GM12873 (cell line): ENCODE data around the gene ACOT13.

Source experiments
- TF ChIP-seq, protein P1 (sequence below): IDR thresholded peaks from 2 replicates; pipeline ENCODE4 v1.5.1; 2012; ENCODE audit warnings: low read depth, mild to moderate bottlenecking, moderate library complexity, low read length, control low read depth; ENCODE audit not compliant: insufficient read depth; ENCODE audit errors: missing control alignments

Gene ACOT13

DNA sequence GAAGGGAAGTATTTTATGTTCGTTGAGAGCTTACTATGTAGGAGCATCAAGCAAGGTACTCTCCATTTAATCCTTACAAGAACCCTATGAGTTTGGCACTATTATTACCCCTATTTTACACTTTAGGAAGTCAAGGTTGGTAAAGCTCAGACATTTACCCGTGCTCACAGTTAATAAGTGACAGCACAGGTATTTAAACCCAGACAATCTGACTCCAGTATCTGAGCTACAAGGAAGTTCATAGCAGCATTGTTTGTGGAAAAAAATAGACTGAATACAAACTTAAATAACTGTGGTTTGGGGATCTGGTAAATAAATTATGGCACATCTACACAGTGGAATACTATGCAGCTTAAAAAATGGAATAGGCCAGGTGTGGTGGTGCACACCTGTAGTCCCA is 86.7 kb downstream of the ACOT13 start:
- TF ChIP-seq, protein P1, sequence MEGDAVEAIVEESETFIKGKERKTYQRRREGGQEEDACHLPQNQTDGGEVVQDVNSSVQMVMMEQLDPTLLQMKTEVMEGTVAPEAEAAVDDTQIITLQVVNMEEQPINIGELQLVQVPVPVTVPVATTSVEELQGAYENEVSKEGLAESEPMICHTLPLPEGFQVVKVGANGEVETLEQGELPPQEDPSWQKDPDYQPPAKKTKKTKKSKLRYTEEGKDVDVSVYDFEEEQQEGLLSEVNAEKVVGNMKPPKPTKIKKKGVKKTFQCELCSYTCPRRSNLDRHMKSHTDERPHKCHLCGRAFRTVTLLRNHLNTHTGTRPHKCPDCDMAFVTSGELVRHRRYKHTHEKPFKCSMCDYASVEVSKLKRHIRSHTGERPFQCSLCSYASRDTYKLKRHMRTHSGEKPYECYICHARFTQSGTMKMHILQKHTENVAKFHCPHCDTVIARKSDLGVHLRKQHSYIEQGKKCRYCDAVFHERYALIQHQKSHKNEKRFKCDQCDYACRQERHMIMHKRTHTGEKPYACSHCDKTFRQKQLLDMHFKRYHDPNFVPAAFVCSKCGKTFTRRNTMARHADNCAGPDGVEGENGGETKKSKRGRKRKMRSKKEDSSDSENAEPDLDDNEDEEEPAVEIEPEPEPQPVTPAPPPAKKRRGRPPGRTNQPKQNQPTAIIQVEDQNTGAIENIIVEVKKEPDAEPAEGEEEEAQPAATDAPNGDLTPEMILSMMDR = no peak
